Endothelial cell of umbilical vein (primary cell): ENCODE measurements around the gene ICA1L. TPM values are rescaled to one million over a fixed set of nuclear protein-coding genes. Genes with fewer than 3 reads are reported as not detected.

Source experiments
- BruUV-seq: library from RNA; stranded (reverse); fragments of 400-500 nt; replicated peaks from 2 replicates; lab custom pipeline; 2021; lab: Mats Ljungman, UMichigan
- CTCF ChIA-PET: fragments of 300-600, 350-600 bp; sonication (Branson Sonifier 250); formaldehyde crosslinking; loops from one replicate; lab custom pipeline; 2021; ENCODE audit warnings: antibody characterized with exemption, inconsistent platforms; lab: Charles Lee
- POLR2A ChIA-PET: fragments of 300-600, 350-600 bp; sonication (Branson Sonifier 250); formaldehyde crosslinking; loops from one replicate; lab custom pipeline; 2021; ENCODE audit warnings: antibody characterized with exemption, inconsistent platforms; lab: Charles Lee
- DNase-seq: peaks from one replicate; pipeline ENCODE4 v3.0.0-alpha.2; 2011; ENCODE audit warnings: low read depth, low spot score
- FAIRE-seq: peaks from 2 replicates; lab custom pipeline; 2011; peaks lifted over from hg19 to GRCh38; lab: Jason Lieb, UNC
- H2AFZ ChIP-seq: 2 replicates; pipeline ENCODE4 v1.6.0; 2012; ENCODE audit warnings: low read depth, low read length, control low read depth, inconsistent platforms
- H3K27ac ChIP-seq: 2 replicates; pipeline ENCODE4 v1.5.1; 2011; ENCODE audit warnings: low read depth, mild to moderate bottlenecking, control low read depth, low read length, moderate library complexity; ENCODE audit not compliant: insufficient read depth
- H3K27me3 ChIP-seq, 2 experiments: 2 replicates each; pipeline versions ENCODE4 v1.6.0 to v1.6.1; 2011; ENCODE audit warnings: low read length in 2 of 2, mixed read lengths in 1 of 2; ENCODE audit not compliant: control insufficient read depth in 2 of 2, insufficient read depth in 2 of 2
- H3K36me3 ChIP-seq, 2 experiments: 2 replicates in 1 of 2; 3 replicates in 1 of 2; pipeline ENCODE4 v1.5.1; 2011; ENCODE audit warnings: low read length in 2 of 2, mild to moderate bottlenecking in 1 of 2, moderate library complexity in 1 of 2; ENCODE audit not compliant: control insufficient read depth in 2 of 2, insufficient read depth in 2 of 2; ENCODE audit errors: extremely low read depth in 1 of 2
- H3K4me1 ChIP-seq: 3 replicates; pipeline ENCODE4 v1.5.1; 2011; ENCODE audit warnings: mild to moderate bottlenecking, low read length; ENCODE audit not compliant: control insufficient read depth, insufficient read depth; ENCODE audit errors: extremely low read depth
- H3K4me2 ChIP-seq: 2 replicates; pipeline ENCODE4 v1.6.1; 2011; ENCODE audit warnings: low read length, control low read depth, mixed read lengths; ENCODE audit not compliant: insufficient read depth
- H3K4me3 ChIP-seq, 3 experiments: fragments of 200-600 bp in 1 of 3; sonication (generic), shearing (Covaris generic) in 1 of 3; replicated peaks in 1 of 3; 2 replicates each; pipeline ENCODE4 v1.5.1; 2011 to 2016; ENCODE audit warnings: control low read depth in 3 of 3, low read length in 3 of 3, mild to moderate bottlenecking in 2 of 3, inconsistent platforms in 1 of 3, low read depth in 1 of 3, moderate library complexity in 1 of 3; ENCODE audit not compliant: insufficient read depth in 1 of 3
- H3K79me2 ChIP-seq: 2 replicates; pipeline ENCODE4 v1.6.0; 2012; ENCODE audit warnings: low read length, inconsistent platforms; ENCODE audit not compliant: control insufficient read depth, insufficient read depth
- H3K9ac ChIP-seq: replicated peaks from 2 replicates; pipeline ENCODE3; 2011; ENCODE audit warnings: low read length, control low read depth; ENCODE audit not compliant: insufficient read depth; ENCODE audit errors: extremely low read depth
- H3K9me1 ChIP-seq: replicated peaks from 3 replicates; pipeline ENCODE4 v1.6.0; 2011; ENCODE audit warnings: mild to moderate bottlenecking, low read length; ENCODE audit not compliant: control insufficient read depth, insufficient read depth; ENCODE audit errors: extremely low read depth
- H3K9me3 ChIP-seq: replicated peaks from 2 replicates; pipeline ENCODE4 v1.5.1; 2012; ENCODE audit warnings: low read length, inconsistent platforms; ENCODE audit not compliant: control insufficient read depth, insufficient read depth
- H4K20me1 ChIP-seq: replicated peaks from 2 replicates; pipeline ENCODE3; 2011; ENCODE audit warnings: mild to moderate bottlenecking, low read length; ENCODE audit not compliant: control insufficient read depth, insufficient read depth; ENCODE audit errors: extremely low read depth
- CTCF ChIP-seq, 2 donors: IDR thresholded peaks; 1 replicate in 1 of 2; 2 replicates in 1 of 2; pipeline ENCODE4 v1.5.1; 2011; ENCODE audit warnings: low read length in 2 of 2, mild to moderate bottlenecking in 2 of 2, moderate library complexity in 2 of 2, control low read depth in 1 of 2, inconsistent platforms in 1 of 2, low read depth in 1 of 2; ENCODE audit not compliant: insufficient read depth in 1 of 2; ENCODE audit errors: extremely low read depth in 1 of 2
- EZH2 ChIP-seq: IDR thresholded peaks from 2 replicates; pipeline ENCODE4 v1.6.1; 2012; ENCODE audit warnings: borderline replicate concordance, low read depth, mild to moderate bottlenecking, moderate library complexity, low read length, inconsistent platforms; ENCODE audit not compliant: severe bottlenecking
- FOS ChIP-seq: IDR thresholded peaks from 2 replicates; pipeline ENCODE4 v1.6.1; 2011; ENCODE audit warnings: mild to moderate bottlenecking, low read length, moderate library complexity, borderline replicate concordance; ENCODE audit not compliant: insufficient read depth
- GATA2 ChIP-seq: IDR thresholded peaks from 2 replicates; pipeline ENCODE4 v1.7.0; 2011; ENCODE audit warnings: low read depth, mild to moderate bottlenecking, moderate library complexity, mixed read lengths, low read length; ENCODE audit not compliant: insufficient read length, insufficient read depth
- JUN ChIP-seq: IDR thresholded peaks from 2 replicates; pipeline ENCODE4 v1.6.1; 2011; ENCODE audit warnings: borderline replicate concordance, low read depth; ENCODE audit not compliant: insufficient read length, insufficient read depth
- MAX ChIP-seq: IDR thresholded peaks from 2 replicates; pipeline ENCODE4 v1.6.1; 2011; ENCODE audit not compliant: insufficient read depth, insufficient read length
- MYC ChIP-seq: IDR thresholded peaks from one replicate; pipeline ENCODE4 v1.6.1; 2011; ENCODE audit warnings: mild to moderate bottlenecking, low read depth, low read length
- POLR2A ChIP-seq: IDR thresholded peaks from 2 replicates; pipeline ENCODE4 v1.6.1; 2012; ENCODE audit warnings: low read depth, mild to moderate bottlenecking, control low read depth, low read length
- POLR2AphosphoS5 ChIP-seq: IDR thresholded peaks from 2 replicates; pipeline ENCODE4 v1.6.1; 2012; ENCODE audit warnings: low read depth, mild to moderate bottlenecking, control low read depth, low read length, moderate library complexity; ENCODE audit not compliant: insufficient read depth
- dilution Hi-C: fragments of 300-500 bp; cut with MboI; formaldehyde crosslinking; loops from one replicate; pipeline ENCODE4 v1.15.0; 2019; ENCODE audit warnings: low sequenced_read_pairs; ENCODE audit not compliant: extremely low pct_ligation_motif_present
- intact Hi-C: fragments of 100-400 bp; cut with micrococcal nuclease; formaldehyde crosslinking; loops from one replicate; pipeline ENCODE4 v1.10.0; 2022
- polyA plus RNA-seq, 4 experiments: library from polyadenylated mRNA; depleted of rRNA in 3 of 4; stranded (reverse) in 3 of 4; unstranded in 1 of 4; fragments of >200 nt; gene quantifications; 2 replicates each; pipeline versions ENCODE4 v1.2.1 to v1.2.3, GENCODE V29; 2011 to 2012; ENCODE audit warnings: missing spikeins in 1 of 4
- total RNA-seq: library from RNA; stranded (reverse); gene quantifications from 2 replicates; pipeline ENCODE4 v1.2.3, GENCODE V29; 2021

The ICA1L gene
- total and polyA plus RNA-seq, 2 donors (not counting 3 experiments of a cell fraction or from before 2014, with no cell fraction given) = 1.6 to 3.7 TPM

GRCh38 chr2:202769201-202769600, 102.4 kb downstream of the ICA1L start:
- Histone ChIP-seq H3K9me3 (no peaks in the 10 kb centered on the region), H3K9me1 (no peaks in the 10 kb centered on the region), H3K27me3 (no peaks in the 10 kb centered on the region), H3K4me1 (no peaks in the 10 kb centered on the region), H3K4me2 (no peak overlapping the region), H3K4me3 (no peak overlapping the region), H2AFZ (no peak overlapping the region), H3K36me3 (peaks cover 0 to 3% of the 10 kb centered on the region in 2 experiments), H4K20me1 (no peaks in the 10 kb centered on the region), H3K27ac (no peak overlapping the region), H3K9ac (no peak overlapping the region), H3K79me2 (no peaks in the 10 kb centered on the region)
- DNase-seq (no peak), FAIRE-seq (no peak)
- ChIA-PET CTCF (interaction anchor here (1.3 to 1.4 kb wide), 2 partner anchors 11 to 62 kb away, joined by 4 to 5 read pairs; no protein-coding TSS in a partner anchor), POLR2A (no interaction called here)
- dilution Hi-C loops (no loop called here), intact Hi-C loops (no loop called here)
- BruUV-seq = no TSS peak
- no peak for TF ChIP-seq CTCF (IDR thresholded peaks at IDR 0.05; ENCODE audit: extremely low read depth in 1 of 2, insufficient read depth in 1 of 2, low read depth in 1 of 2, low read length in 2 of 2)

GRCh38 chr2:202768273-202768672, 103.3 kb downstream of the ICA1L start:
- H3K9me3 ChIP-seq = no peaks in the 10 kb centered on the region
- no peaks in the 10 kb centered on the region for H3K4me1 ChIP-seq
- CTCF ChIA-PET = interaction anchor here (1.3 to 1.4 kb wide), 3 partner anchors 10 to 63 kb away, joined by 4 to 5 read pairs (median 4); no protein-coding TSS in a partner anchor
- H3K27ac ChIP-seq = no peak overlapping the region
- FAIRE-seq (no peak), DNase-seq (no peak)
- no peaks in the 10 kb centered on the region for H3K27me3 ChIP-seq
- no peaks in the 10 kb centered on the region for H3K79me2 ChIP-seq
- no peak overlapping the region for H3K4me2 ChIP-seq
- no TSS peak for BruUV-seq
- H3K4me3 ChIP-seq = no peak overlapping the region
- TF ChIP-seq JUN = no peak
- no peak for TF ChIP-seq CTCF (IDR thresholded peaks at IDR 0.05; ENCODE audit: extremely low read depth in 1 of 2, insufficient read depth in 1 of 2, low read depth in 1 of 2, low read length in 2 of 2)
- no peak for TF ChIP-seq FOS
- no peak for TF ChIP-seq POLR2A
- TF ChIP-seq EZH2 = no peak
- no peak for TF ChIP-seq GATA2
- no peak for TF ChIP-seq MYC
- no peak for TF ChIP-seq POLR2AphosphoS5
- TF ChIP-seq MAX = no peak
- H3K9me1 ChIP-seq = no peaks in the 10 kb centered on the region
- intact Hi-C loops = no loop called here
- POLR2A ChIA-PET = no interaction called here
- H3K36me3 ChIP-seq = peaks cover 0 to 3% of the 10 kb centered on the region in 2 experiments
- no peak overlapping the region for H3K9ac ChIP-seq
- dilution Hi-C loops = no loop called here
- H4K20me1 ChIP-seq = no peaks in the 10 kb centered on the region
- no peak overlapping the region for H2AFZ ChIP-seq
